OCI-LY1 (cell line): ENCODE data around the gene TLE2.

Experiments
- EZH2 ChIP-seq: fragments of 200-600 bp; sonication (generic), shearing (Covaris generic); IDR thresholded peaks from 2 replicates; pipeline ENCODE4 v1.8.0; 2017; ENCODE audit warnings: borderline replicate concordance, mixed run types, mild to moderate bottlenecking, antibody characterized with exemption, low read length, moderate library complexity, mixed read lengths
- TF ChIP-seq, protein P1 (sequence below): fragments of 200-600 bp; sonication (generic), shearing (Covaris generic); IDR thresholded peaks from 2 replicates; pipeline ENCODE4 v1.5.1; 2017; ENCODE audit warnings: mild to moderate bottlenecking, antibody characterized with exemption, low read length, moderate library complexity, mixed read lengths

DNA sequence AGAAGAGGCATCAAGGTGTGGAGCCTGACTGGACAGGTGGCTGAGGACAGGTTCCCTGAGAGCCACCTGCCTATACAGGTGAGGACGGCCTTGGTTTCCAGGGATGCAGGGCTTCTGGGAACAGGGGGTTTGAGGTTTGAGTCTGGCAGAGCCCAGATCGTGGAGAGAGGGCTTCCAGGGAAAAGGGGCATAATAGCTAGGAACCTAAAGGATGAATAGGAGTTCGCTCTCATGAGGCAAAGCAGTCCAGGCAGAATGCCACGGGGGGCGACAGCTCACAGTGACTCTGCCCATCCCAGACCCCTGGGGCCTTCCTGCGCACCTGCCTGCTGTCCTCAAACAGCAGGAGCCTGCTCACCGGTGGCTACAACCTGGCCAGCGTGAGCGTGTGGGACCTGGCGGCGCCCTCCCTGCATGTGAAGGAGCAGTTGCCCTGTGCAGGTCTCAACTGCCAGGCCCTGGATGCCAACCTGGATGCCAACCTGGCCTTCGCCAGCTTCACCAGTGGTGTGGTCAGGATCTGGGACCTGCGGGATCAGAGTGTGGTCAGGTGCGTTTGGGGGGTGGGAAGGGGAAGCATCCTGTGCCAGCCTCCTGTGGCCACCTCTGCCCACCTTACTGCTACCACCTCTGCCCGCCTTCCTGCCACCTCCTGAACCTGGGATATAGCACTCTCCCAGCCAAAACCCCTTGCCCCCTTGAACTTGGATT is 39.7 kb downstream of the TLE2 start:
- TF ChIP-seq EZH2, result no peak
- TF ChIP-seq, protein P1, sequence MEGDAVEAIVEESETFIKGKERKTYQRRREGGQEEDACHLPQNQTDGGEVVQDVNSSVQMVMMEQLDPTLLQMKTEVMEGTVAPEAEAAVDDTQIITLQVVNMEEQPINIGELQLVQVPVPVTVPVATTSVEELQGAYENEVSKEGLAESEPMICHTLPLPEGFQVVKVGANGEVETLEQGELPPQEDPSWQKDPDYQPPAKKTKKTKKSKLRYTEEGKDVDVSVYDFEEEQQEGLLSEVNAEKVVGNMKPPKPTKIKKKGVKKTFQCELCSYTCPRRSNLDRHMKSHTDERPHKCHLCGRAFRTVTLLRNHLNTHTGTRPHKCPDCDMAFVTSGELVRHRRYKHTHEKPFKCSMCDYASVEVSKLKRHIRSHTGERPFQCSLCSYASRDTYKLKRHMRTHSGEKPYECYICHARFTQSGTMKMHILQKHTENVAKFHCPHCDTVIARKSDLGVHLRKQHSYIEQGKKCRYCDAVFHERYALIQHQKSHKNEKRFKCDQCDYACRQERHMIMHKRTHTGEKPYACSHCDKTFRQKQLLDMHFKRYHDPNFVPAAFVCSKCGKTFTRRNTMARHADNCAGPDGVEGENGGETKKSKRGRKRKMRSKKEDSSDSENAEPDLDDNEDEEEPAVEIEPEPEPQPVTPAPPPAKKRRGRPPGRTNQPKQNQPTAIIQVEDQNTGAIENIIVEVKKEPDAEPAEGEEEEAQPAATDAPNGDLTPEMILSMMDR, result no peak
